ENCODE measurements around the gene UBE2Q2. TPM values are rescaled to one million over a fixed set of nuclear protein-coding genes. Genes with fewer than 3 reads are reported as not detected.

Gene UBE2Q2
- polyA plus RNA-seq, 3 donors, result 13.6 to 22.1 (median 20.9) TPM

DNA sequence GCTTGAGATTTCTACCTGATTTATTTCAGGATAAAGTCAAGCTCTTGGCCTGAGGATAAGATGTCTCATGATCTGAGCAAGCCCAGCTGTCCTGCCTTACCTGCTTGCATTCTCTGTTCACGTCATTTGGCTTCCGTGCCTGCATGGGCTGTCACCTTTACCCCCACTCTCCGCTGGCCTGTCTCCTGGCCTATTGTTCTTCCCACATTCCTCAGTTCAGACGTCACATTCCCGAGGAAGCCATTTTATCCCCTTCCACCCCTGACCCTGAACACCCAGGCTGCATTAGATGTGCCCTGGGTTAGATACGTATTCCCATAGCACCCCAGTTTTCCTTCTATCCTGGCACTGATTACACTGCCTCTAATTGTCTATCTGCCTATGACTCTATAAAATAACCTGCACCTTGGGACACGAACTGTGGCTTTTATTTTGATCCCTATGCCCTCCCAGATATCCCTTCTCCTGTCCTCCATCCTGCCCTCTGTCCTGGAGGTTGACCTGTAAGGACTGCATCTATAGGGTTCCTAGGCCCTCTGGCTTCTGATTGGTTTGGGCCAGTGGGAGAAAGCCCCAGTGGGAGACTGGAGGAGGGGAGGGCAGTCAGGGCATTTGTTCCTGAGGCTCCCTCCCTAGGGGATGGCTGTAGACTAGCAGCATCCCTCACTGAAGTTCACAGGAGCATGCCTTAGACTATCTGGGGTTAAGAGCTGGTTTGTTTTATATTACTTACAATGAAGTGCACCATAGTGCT lies 19.2 kb upstream of the UBE2Q2 start:
- 92% methylated on average over 7 of the region's 7 CpGs for WGBS (ENCODE audit: insufficient coverage)
- Histone ChIP-seq H3K4me1 (ENCODE audit: control insufficient read depth in 1 of 2, insufficient read depth in 2 of 2, low read length in 2 of 2) (no peaks in the 10 kb centered on the region), H3K9ac (ENCODE audit: insufficient read depth, low read length, poor library complexity, severe bottlenecking) (no peak overlapping the region), H4K20me1 (ENCODE audit: insufficient read depth, low read length) (no peaks in the 10 kb centered on the region), H3K27ac (ENCODE audit: low read depth in 1 of 2, low read length in 2 of 2) (no peak overlapping the region), H3K9me3 (replicated peaks in 1 of 2; ENCODE audit: control insufficient read depth in 1 of 2, insufficient read depth in 1 of 2, low read length in 2 of 2) (no peaks in the 10 kb centered on the region), H3K4me2 (replicated peaks; ENCODE audit: extremely low read depth, low read length, poor library complexity, severe bottlenecking) (no peak overlapping the region), H3K27me3 (ENCODE audit: control insufficient read depth in 2 of 2, insufficient read depth in 2 of 2, low read length in 2 of 2) (no peaks in the 10 kb centered on the region), H2AFZ (ENCODE audit: insufficient read depth, low read depth, low read length, poor library complexity, severe bottlenecking) (no peak overlapping the region), H3K36me3 (replicated peaks in 1 of 2; ENCODE audit: control insufficient read depth in 1 of 2, insufficient read depth in 2 of 2, low read length in 2 of 2) (no peaks in the 10 kb centered on the region), H3K4me3 (replicated peaks in 1 of 3; ENCODE audit: low read depth in 2 of 3, low read length in 3 of 3) (no peak overlapping the region), H3K79me2 (ENCODE audit: insufficient read depth, low read length) (no peaks in the 10 kb centered on the region)
- Mint-ChIP-seq H3K27me3 (ENCODE audit: low read depth in 3 of 3) (peaks cover 0 to 4% (median 2%) of the 10 kb centered on the region in 3 donors), H3K27ac (no peak overlapping the region), H3K9me3 (no peaks in the 10 kb centered on the region), H3K4me3 (no peak overlapping the region), H3K36me3 (no peaks in the 10 kb centered on the region), H3K4me1 (peaks cover 5% of the 10 kb centered on the region)
- TF ChIP-seq, protein P1, sequence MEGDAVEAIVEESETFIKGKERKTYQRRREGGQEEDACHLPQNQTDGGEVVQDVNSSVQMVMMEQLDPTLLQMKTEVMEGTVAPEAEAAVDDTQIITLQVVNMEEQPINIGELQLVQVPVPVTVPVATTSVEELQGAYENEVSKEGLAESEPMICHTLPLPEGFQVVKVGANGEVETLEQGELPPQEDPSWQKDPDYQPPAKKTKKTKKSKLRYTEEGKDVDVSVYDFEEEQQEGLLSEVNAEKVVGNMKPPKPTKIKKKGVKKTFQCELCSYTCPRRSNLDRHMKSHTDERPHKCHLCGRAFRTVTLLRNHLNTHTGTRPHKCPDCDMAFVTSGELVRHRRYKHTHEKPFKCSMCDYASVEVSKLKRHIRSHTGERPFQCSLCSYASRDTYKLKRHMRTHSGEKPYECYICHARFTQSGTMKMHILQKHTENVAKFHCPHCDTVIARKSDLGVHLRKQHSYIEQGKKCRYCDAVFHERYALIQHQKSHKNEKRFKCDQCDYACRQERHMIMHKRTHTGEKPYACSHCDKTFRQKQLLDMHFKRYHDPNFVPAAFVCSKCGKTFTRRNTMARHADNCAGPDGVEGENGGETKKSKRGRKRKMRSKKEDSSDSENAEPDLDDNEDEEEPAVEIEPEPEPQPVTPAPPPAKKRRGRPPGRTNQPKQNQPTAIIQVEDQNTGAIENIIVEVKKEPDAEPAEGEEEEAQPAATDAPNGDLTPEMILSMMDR (IDR thresholded peaks at IDR 0.05), result no peak
- DNase-seq, result no peak
- intact Hi-C loops (cut with micrococcal nuclease), result no loop called here

DNA sequence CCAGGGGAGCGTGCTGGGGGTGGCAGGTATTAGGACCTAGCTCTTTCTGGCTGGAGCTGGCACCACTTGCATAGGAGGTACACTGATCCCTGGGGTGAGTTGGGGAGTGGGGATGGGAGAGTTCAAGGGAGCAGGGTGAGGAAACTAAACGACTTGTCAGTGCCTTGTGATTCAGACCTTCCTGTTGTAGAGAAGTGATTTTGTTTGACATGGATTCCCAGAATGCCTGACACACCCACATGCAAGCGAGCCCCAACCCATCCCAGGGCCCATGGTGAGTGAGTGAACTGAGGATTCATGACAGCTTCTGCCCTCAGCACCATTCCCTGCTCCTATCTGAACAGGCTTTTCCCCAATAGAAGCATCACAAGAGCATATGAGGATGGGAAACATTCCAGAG lies 15.6 kb upstream of the UBE2Q2 start:
- Mint-ChIP-seq H3K4me1 (peaks cover 8% of the 10 kb centered on the region), H3K4me3 (no peak overlapping the region), H3K36me3 (no peaks in the 10 kb centered on the region), H3K27me3 (ENCODE audit: low read depth in 3 of 3) (peaks cover 0 to 2% (median 2%) of the 10 kb centered on the region in 3 donors), H3K9me3 (no peaks in the 10 kb centered on the region), H3K27ac (no peak overlapping the region)
- Histone ChIP-seq H3K9me3 (replicated peaks in 1 of 2; ENCODE audit: control insufficient read depth in 1 of 2, insufficient read depth in 1 of 2, low read length in 2 of 2) (no peaks in the 10 kb centered on the region), H3K9ac (ENCODE audit: insufficient read depth, low read length, poor library complexity, severe bottlenecking) (no peak overlapping the region), H3K27me3 (ENCODE audit: control insufficient read depth in 2 of 2, insufficient read depth in 2 of 2, low read length in 2 of 2) (no peaks in the 10 kb centered on the region), H3K4me2 (replicated peaks; ENCODE audit: extremely low read depth, low read length, poor library complexity, severe bottlenecking) (no peak overlapping the region), H3K4me1 (ENCODE audit: control insufficient read depth in 1 of 2, insufficient read depth in 2 of 2, low read length in 2 of 2) (no peaks in the 10 kb centered on the region), H2AFZ (ENCODE audit: insufficient read depth, low read depth, low read length, poor library complexity, severe bottlenecking) (no peak overlapping the region), H3K79me2 (ENCODE audit: insufficient read depth, low read length) (no peaks in the 10 kb centered on the region), H3K27ac (ENCODE audit: low read depth in 1 of 2, low read length in 2 of 2) (no peak overlapping the region), H4K20me1 (ENCODE audit: insufficient read depth, low read length) (no peaks in the 10 kb centered on the region), H3K36me3 (replicated peaks in 1 of 2; ENCODE audit: control insufficient read depth in 1 of 2, insufficient read depth in 2 of 2, low read length in 2 of 2) (no peaks in the 10 kb centered on the region), H3K4me3 (replicated peaks in 1 of 3; ENCODE audit: low read depth in 2 of 3, low read length in 3 of 3) (no peak overlapping the region)
- DNase-seq, result no peak
- 60% methylated on average over 2 of the region's 3 CpGs for WGBS (ENCODE audit: insufficient coverage)
- intact Hi-C loops (cut with micrococcal nuclease), result no loop called here
- TF ChIP-seq, protein P1 (IDR thresholded peaks at IDR 0.05), result no peak

Measured in CD14-positive monocyte (primary cell).